H1 (cell line): ENCODE results near the gene FMC1. TPM values are rescaled to one million over a fixed set of nuclear protein-coding genes. Genes with fewer than 3 reads are reported as not detected.

Experiments used
- EP300 ChIP-seq, 2 experiments: IDR thresholded peaks; 1 replicate in 1 of 2; 2 replicates in 1 of 2; pipeline ENCODE4 v1.6.1; 2011 to 2012; ENCODE audit warnings: low read depth in 2 of 2, low read length in 2 of 2, mild to moderate bottlenecking in 2 of 2, borderline replicate concordance in 1 of 2, inconsistent platforms in 1 of 2, moderate library complexity in 1 of 2
- FOSL1 ChIP-seq: IDR thresholded peaks from 2 replicates; pipeline ENCODE4 v1.6.1; 2011; ENCODE audit warnings: mild to moderate bottlenecking, low read depth, low read length, moderate library complexity; ENCODE audit not compliant: insufficient read depth
- JUN ChIP-seq: IDR thresholded peaks from 2 replicates; pipeline ENCODE4 v1.6.1; 2011; ENCODE audit warnings: low read depth, mild to moderate bottlenecking, improper control_type of control experiment, low read length
- RNF2 ChIP-seq: fragments of 200-900, 300-1000 bp; sonication (generic); IDR thresholded peaks from 2 replicates; pipeline ENCODE4 v1.7.1; 2016; ENCODE audit warnings: borderline replicate concordance, low read depth, mild to moderate bottlenecking, antibody characterized with exemption, low read length; ENCODE audit not compliant: poor library complexity, severe bottlenecking; ENCODE audit errors: missing control alignments
- RXRA ChIP-seq: IDR thresholded peaks from 2 replicates; pipeline ENCODE4 v1.6.1; 2011; ENCODE audit warnings: low read depth, mild to moderate bottlenecking, low read length, moderate library complexity; ENCODE audit not compliant: insufficient read depth
- polyA plus RNA-seq, 7 experiments: library from polyadenylated mRNA; depleted of rRNA in 3 of 7; stranded (reverse) in 5 of 7; unstranded in 2 of 7; fragments of >200 nt in 5 of 7; fragments of 200-250 nt in 2 of 7; gene quantifications; 1 replicate in 5 of 7; 2 replicates in 1 of 7; 4 replicates in 1 of 7; pipeline versions ENCODE4 v1.2.1 to v1.2.3, GENCODE V29; 2011 to 2013; ENCODE audit warnings: missing spikeins in 2 of 7, mixed read lengths in 2 of 7
- total RNA-seq: library from RNA; stranded (reverse); fragmentation: NEBNext Ultra II Directional; extraction: Animal tissue kit (Norgen Biotek cat#: 25700); gene quantifications from 2 replicates; pipeline ENCODE4 v1.2.1, GENCODE V29; 2021

The FMC1 gene
- total and polyA plus RNA-seq, 2 of the 8 experiments (the other 6 are each of a cell fraction or from before 2014, with no cell fraction given) = 15.8 to 28.4 TPM

- TF ChIP-seq JUN (no peak), FOSL1 (no peak), RNF2 (no peak), RXRA (no peak), EP300 (IDR thresholded peaks at IDR 0.05; ENCODE audit: borderline replicate concordance in 1 of 2, low read depth in 2 of 2, low read length in 2 of 2) (no peak)
- TF ChIP-seq, all 59 proteins: peak for 0
These were observed 24.2 kb downstream of the FMC1 start (continued) for GRCh38 chr7:139365336-139365735.
